SK-N-SH (cell line): ENCODE data around the gene PDE4B.

Source experiments
- CTCF ChIP-seq: fragments of 200-600 bp; sonication (generic); IDR thresholded peaks from 2 replicates; pipeline ENCODE4 v1.6.1; 2017; ENCODE audit warnings: antibody characterized with exemption, mild to moderate bottlenecking, moderate library complexity
- FOXM1 ChIP-seq: IDR thresholded peaks from 2 replicates; pipeline ENCODE4 v1.4.0; 2012; ENCODE audit warnings: low read depth, mild to moderate bottlenecking
- GABPA ChIP-seq: IDR thresholded peaks from 2 replicates; pipeline ENCODE4 v1.4.0; 2012; ENCODE audit warnings: low read depth, mild to moderate bottlenecking
- GATA2 ChIP-seq: sonication (generic); formaldehyde crosslinking; IDR thresholded peaks from 2 replicates; pipeline ENCODE4 v1.5.0; 2020; ENCODE audit warnings: mild to moderate bottlenecking, missing genetic modification reagents
- IRF3 ChIP-seq: fragments of 150-350 bp; IDR thresholded peaks from 2 replicates; pipeline ENCODE4 v1.6.1; 2016; ENCODE audit warnings: mild to moderate bottlenecking, low read depth, low read length
- JUND ChIP-seq: IDR thresholded peaks from 2 replicates; pipeline ENCODE4 v1.4.0; 2012
- NFIC ChIP-seq: IDR thresholded peaks from 2 replicates; pipeline ENCODE4 v1.4.0; 2012; ENCODE audit warnings: borderline replicate concordance
- PBX3 ChIP-seq: IDR thresholded peaks from 2 replicates; pipeline ENCODE4; 2012
- POLR2AphosphoS5 ChIP-seq: IDR thresholded peaks from 2 replicates; pipeline ENCODE4 v1.6.1; 2012; ENCODE audit warnings: low read depth, low read length
- REST ChIP-seq: IDR thresholded peaks from 2 replicates; pipeline ENCODE4 v1.6.1; 2012; ENCODE audit warnings: mild to moderate bottlenecking, low read depth, low read length, moderate library complexity
- RFX5 ChIP-seq: IDR thresholded peaks from 2 replicates; pipeline ENCODE4 v1.6.1; 2012; ENCODE audit warnings: mild to moderate bottlenecking, improper control_type of control experiment, low read length
- SMC3 ChIP-seq: IDR thresholded peaks from 2 replicates; pipeline ENCODE4 v1.6.1; 2012; ENCODE audit warnings: low read depth, low read length, improper control_type of control experiment
- USF1 ChIP-seq: IDR thresholded peaks from 2 replicates; pipeline ENCODE4 v1.4.0; 2012; ENCODE audit warnings: low read depth, borderline replicate concordance
- ZBTB33 ChIP-seq: IDR thresholded peaks from 2 replicates; pipeline ENCODE4 v1.4.0; 2012; ENCODE audit warnings: low read depth, borderline replicate concordance

- TF ChIP-seq CTCF (no peak), RFX5 (no peak), REST (no peak), JUND (no peak), SMC3 (no peak), POLR2AphosphoS5 (no peak), GATA2 (no peak), GABPA (no peak), FOXM1 (no peak), ZBTB33 (no peak), PBX3 (no peak), USF1 (no peak), NFIC (no peak), IRF3 (no peak)
Observed at GRCh38 chr1:66286307-66286706, 493.6 kb downstream of the PDE4B start.
